ENCODE results near the gene C9orf40.

The C9orf40 gene

GRCh38 chr9:74979844-74980243 is 27.1 kb upstream of the C9orf40 start:
- no peaks in the 10 kb centered on the region for H3K4me1 ChIP-seq
- no peak for DNase-seq

GRCh38 chr9:74977287-74977686 is 24.6 kb upstream of the C9orf40 start:
- TF ChIP-seq, protein P1, sequence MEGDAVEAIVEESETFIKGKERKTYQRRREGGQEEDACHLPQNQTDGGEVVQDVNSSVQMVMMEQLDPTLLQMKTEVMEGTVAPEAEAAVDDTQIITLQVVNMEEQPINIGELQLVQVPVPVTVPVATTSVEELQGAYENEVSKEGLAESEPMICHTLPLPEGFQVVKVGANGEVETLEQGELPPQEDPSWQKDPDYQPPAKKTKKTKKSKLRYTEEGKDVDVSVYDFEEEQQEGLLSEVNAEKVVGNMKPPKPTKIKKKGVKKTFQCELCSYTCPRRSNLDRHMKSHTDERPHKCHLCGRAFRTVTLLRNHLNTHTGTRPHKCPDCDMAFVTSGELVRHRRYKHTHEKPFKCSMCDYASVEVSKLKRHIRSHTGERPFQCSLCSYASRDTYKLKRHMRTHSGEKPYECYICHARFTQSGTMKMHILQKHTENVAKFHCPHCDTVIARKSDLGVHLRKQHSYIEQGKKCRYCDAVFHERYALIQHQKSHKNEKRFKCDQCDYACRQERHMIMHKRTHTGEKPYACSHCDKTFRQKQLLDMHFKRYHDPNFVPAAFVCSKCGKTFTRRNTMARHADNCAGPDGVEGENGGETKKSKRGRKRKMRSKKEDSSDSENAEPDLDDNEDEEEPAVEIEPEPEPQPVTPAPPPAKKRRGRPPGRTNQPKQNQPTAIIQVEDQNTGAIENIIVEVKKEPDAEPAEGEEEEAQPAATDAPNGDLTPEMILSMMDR (IDR thresholded peaks at IDR 0.05; ENCODE audit: low read depth, low read length): no peak
- Histone ChIP-seq H3K4me3 (ENCODE audit: low read depth, low read length) (no peak overlapping the region), H3K9me3 (no peaks in the 10 kb centered on the region), H3K36me3 (no peaks in the 10 kb centered on the region), H3K4me1 (no peaks in the 10 kb centered on the region), H3K27me3 (no peaks in the 10 kb centered on the region)
- DNase-seq: no peak

More at GRCh38 chr9:74979844-74980243, 27.1 kb upstream of the C9orf40 start:
- H3K4me3 ChIP-seq (ENCODE audit: low read depth, low read length): no peak overlapping the region
- H3K36me3 ChIP-seq: no peaks in the 10 kb centered on the region
- H3K27me3 ChIP-seq: no peaks in the 10 kb centered on the region
- TF ChIP-seq, protein P1 (IDR thresholded peaks at IDR 0.05; ENCODE audit: low read depth, low read length): no peak
- H3K9me3 ChIP-seq: no peaks in the 10 kb centered on the region

GRCh38 chr9:74975538-74975937 is 22.8 kb upstream of the C9orf40 start:
- no peak overlapping the region for H3K4me3 ChIP-seq (ENCODE audit: low read depth, low read length)
- TF ChIP-seq, protein P1 (IDR thresholded peaks at IDR 0.05; ENCODE audit: low read depth, low read length): no peak
- no peaks in the 10 kb centered on the region for H3K27me3 ChIP-seq
- H3K36me3 ChIP-seq: no peaks in the 10 kb centered on the region
- DNase-seq: no peak
- no peaks in the 10 kb centered on the region for H3K9me3 ChIP-seq
- H3K4me1 ChIP-seq: no peaks in the 10 kb centered on the region

- Histone ChIP-seq H3K9me3 (no peaks in the 10 kb centered on the region), H3K4me1 (no peaks in the 10 kb centered on the region), H3K36me3 (no peaks in the 10 kb centered on the region), H3K4me3 (ENCODE audit: low read depth, low read length) (no peak overlapping the region), H3K27me3 (no peaks in the 10 kb centered on the region)
- DNase-seq: no peak
- TF ChIP-seq, protein P1 (IDR thresholded peaks at IDR 0.05; ENCODE audit: low read depth, low read length): no peak
Measured at GRCh38 chr9:74974558-74974957, 21.8 kb upstream of the C9orf40 start.

- TF ChIP-seq, protein P1 (IDR thresholded peaks at IDR 0.05; ENCODE audit: low read depth, low read length): no peak
- H3K27me3 ChIP-seq: no peaks in the 10 kb centered on the region
Measured at GRCh38 chr9:74973714-74974113, 21.0 kb upstream of the C9orf40 start.

GRCh38 chr9:74963056-74963455 is 10.3 kb upstream of the C9orf40 start:
- TF ChIP-seq, protein P1 (IDR thresholded peaks at IDR 0.05; ENCODE audit: low read depth, low read length): no peak

More at GRCh38 chr9:74973714-74974113, 21.0 kb upstream of the C9orf40 start:
- H3K4me3 ChIP-seq (ENCODE audit: low read depth, low read length): no peak overlapping the region
- H3K36me3 ChIP-seq: no peaks in the 10 kb centered on the region
- DNase-seq: no peak
- H3K4me1 ChIP-seq: no peaks in the 10 kb centered on the region
- H3K9me3 ChIP-seq: no peaks in the 10 kb centered on the region

More at GRCh38 chr9:74963056-74963455, 10.3 kb upstream of the C9orf40 start:
- Histone ChIP-seq H3K4me1 (0 out of 2 replicates have a peak, but pooled peaks cover 2% of the 10 kb centered on the region), H3K4me3 (ENCODE audit: low read depth, low read length) (no peak overlapping the region), H3K27me3 (no peaks in the 10 kb centered on the region), H3K36me3 (no peaks in the 10 kb centered on the region; the same call in 1 of the 2 replicates), H3K9me3 (no peaks in the 10 kb centered on the region; the same call in 1 of the 2 replicates)
- no peak for DNase-seq
